K562 (cell line): ENCODE data around the gene C1QL2. TPM values are rescaled to one million over a fixed set of nuclear protein-coding genes. Genes with fewer than 3 reads are reported as not detected.

Experiments used
- ATAC-seq: fragments of 200-7000 bp; cut with Tn5 transposase; 3 replicates; pipeline ENCODE4 v1.9.1; 2020; ENCODE audit warnings: moderate library complexity
- BruUV-seq: library from RNA; stranded (reverse); fragments of 400-500 nt; replicated peaks from 2 replicates; lab custom pipeline; 2021; lab: Mats Ljungman, UMichigan
- CTCF ChIA-PET: fragments of 300-600 bp; formaldehyde crosslinking; extraction: SDS; loops from one replicate; lab custom pipeline; 2021; ENCODE audit warnings: low intra/inter-chr PET ratio; lab: Yijun Ruan, JAX
- POLR2A ChIA-PET: fragments of 300-600, 350-650 bp; sonication (Branson Sonifier 250); formaldehyde crosslinking; extraction: SDS; loops from one replicate; lab custom pipeline; 2021; ENCODE audit warnings: antibody characterized with exemption, inconsistent platforms; lab: Yijun Ruan, JAX
- DNase-seq, 4 experiments: peaks; one replicate each; pipeline versions ENCODE4 v3.0.0 to v3.0.0-alpha.2; 2011 to 2018; ENCODE audit warnings: low spot score in 3 of 4, mixed read lengths in 3 of 4; ENCODE audit errors: extremely low read depth in 1 of 4
- FAIRE-seq: peaks from 2 replicates; lab custom pipeline; 2011; peaks lifted over from hg19 to GRCh38; lab: Jason Lieb, UNC
- H2AFZ ChIP-seq: 2 replicates; pipeline ENCODE4 v1.6.0; 2011; ENCODE audit warnings: low read depth, low read length, control low read depth, inconsistent platforms
- H3K27ac ChIP-seq: fragments of 200-600 bp; 3 replicates; pipeline ENCODE4 v1.8.0; 2011; ENCODE audit warnings: low read depth, mild to moderate bottlenecking, control low read depth, inconsistent platforms, low read length, moderate library complexity, mixed read lengths; ENCODE audit errors: extremely low read depth
- H3K27me3 ChIP-seq, 2 experiments: fragments of 300-600 bp in 1 of 2; 2 replicates in 1 of 2; 3 replicates in 1 of 2; pipeline versions ENCODE4 v1.6.0 to v1.8.0; 2011; ENCODE audit warnings: inconsistent platforms in 2 of 2, low read length in 2 of 2, mild to moderate bottlenecking in 1 of 2, mixed read lengths in 1 of 2, moderate library complexity in 1 of 2; ENCODE audit not compliant: control insufficient read depth in 2 of 2, insufficient read depth in 2 of 2
- H3K36me3 ChIP-seq: fragments of 300-600 bp; 3 replicates; pipeline ENCODE4 v1.8.0; 2011; ENCODE audit warnings: mild to moderate bottlenecking, low read length, inconsistent platforms; ENCODE audit not compliant: control insufficient read depth, insufficient read depth
- H3K4me1 ChIP-seq, 2 experiments: fragments of 200-600 bp in 1 of 2; replicated peaks in 1 of 2; 2 replicates in 1 of 2; 3 replicates in 1 of 2; pipeline versions ENCODE4 v1.5.1 to v1.8.0; 2011; ENCODE audit warnings: inconsistent platforms in 2 of 2, low read length in 2 of 2, mild to moderate bottlenecking in 1 of 2, mixed read lengths in 1 of 2, moderate library complexity in 1 of 2; ENCODE audit not compliant: control insufficient read depth in 2 of 2, insufficient read depth in 2 of 2
- H3K4me2 ChIP-seq: 2 replicates; pipeline ENCODE4 v1.6.1; 2011; ENCODE audit warnings: low read length, control low read depth, inconsistent platforms, mixed read lengths; ENCODE audit not compliant: insufficient read depth
- H3K4me3 ChIP-seq: fragments of 200-600 bp; sonication (generic), shearing (Covaris generic); 2 replicates; pipeline ENCODE4 v1.5.1; 2016; ENCODE audit warnings: control low read depth, inconsistent platforms
- H3K79me2 ChIP-seq: fragments of 200-600 bp; 3 replicates; pipeline ENCODE4 v1.8.0; 2011; ENCODE audit warnings: low read length, inconsistent platforms; ENCODE audit not compliant: control insufficient read depth, insufficient read depth
- H3K9ac ChIP-seq, 2 experiments: 2 replicates each; pipeline versions ENCODE4 v1.6.0 to v1.6.1; 2011; ENCODE audit warnings: low read depth in 2 of 2, low read length in 2 of 2, control low read depth in 1 of 2, inconsistent platforms in 1 of 2, mild to moderate bottlenecking in 1 of 2, mixed read lengths in 1 of 2; ENCODE audit not compliant: insufficient read depth in 1 of 2
- H3K9me1 ChIP-seq: one replicate; pipeline ENCODE4 v1.6.0; 2011; ENCODE audit warnings: inconsistent platforms, mild to moderate bottlenecking, low read length, moderate library complexity; ENCODE audit not compliant: control insufficient read depth, insufficient read depth
- H3K9me3 ChIP-seq: replicated peaks from 2 replicates; pipeline ENCODE4 v1.5.1; 2011; ENCODE audit warnings: low read depth, low read length, inconsistent platforms; ENCODE audit not compliant: control insufficient read depth, insufficient read depth
- H4K20me1 ChIP-seq: replicated peaks from 2 replicates; pipeline ENCODE4 v1.6.1; 2011; ENCODE audit warnings: low read length, inconsistent platforms, mixed read lengths; ENCODE audit not compliant: control insufficient read depth, insufficient read depth
- CTBP1 ChIP-seq: fragments of 450-650 bp; IDR thresholded peaks from 2 replicates; pipeline ENCODE4 v1.6.1; 2016; ENCODE audit warnings: borderline replicate concordance
- DNMT1 ChIP-seq: fragments of 450-650 bp; IDR thresholded peaks from 2 replicates; pipeline ENCODE4 v1.6.1; 2016; ENCODE audit warnings: antibody characterized with exemption, mild to moderate bottlenecking
- ELF1 ChIP-seq: fragments of 200-800 bp; sonication (Bioruptor generic); IDR thresholded peaks from 2 replicates; pipeline ENCODE4 v1.6.1; 2016; ENCODE audit warnings: missing genetic modification characterization, missing compliant biosample characterization
- KAT7 ChIP-seq: sonication (generic); formaldehyde crosslinking; IDR thresholded peaks from 2 replicates; pipeline ENCODE4 v1.8.0; 2022; ENCODE audit warnings: missing genetic modification reagents, mild to moderate bottlenecking, borderline replicate concordance
- PHB2 ChIP-seq: fragments of 450-650 bp; IDR thresholded peaks from 2 replicates; pipeline ENCODE4 v1.6.1; 2017; ENCODE audit warnings: low read depth
- SIN3A ChIP-seq, 2 experiments: fragments of 150-350 bp in 1 of 2; IDR thresholded peaks; 2 replicates each; pipeline ENCODE4 v1.6.1; 2011 to 2016; ENCODE audit warnings: borderline replicate concordance in 2 of 2, low read depth in 2 of 2, low read length in 2 of 2, mild to moderate bottlenecking in 2 of 2, moderate library complexity in 2 of 2; ENCODE audit not compliant: control insufficient read depth in 1 of 2
- SMARCA4 ChIP-seq: fragments of 450-650 bp; IDR thresholded peaks from 2 replicates; pipeline ENCODE4 v1.6.1; 2016
- SPI1 ChIP-seq: IDR thresholded peaks from 2 replicates; pipeline ENCODE4 v1.6.1; 2011; ENCODE audit warnings: low read depth, low read length, control low read depth, borderline replicate concordance
- SREBF2 ChIP-seq: sonication (generic); formaldehyde crosslinking; IDR thresholded peaks from 2 replicates; pipeline ENCODE4 v1.4.0; 2020; ENCODE audit warnings: mild to moderate bottlenecking, missing genetic modification reagents
- ZNF444 ChIP-seq: fragments of 250-450 bp; sonication (Bioruptor Pico); IDR thresholded peaks from 2 replicates; pipeline ENCODE4 v1.4.0; 2020; ENCODE audit warnings: mild to moderate bottlenecking, moderate library complexity
- ZNF561 ChIP-seq: fragments of 450-650 bp; formaldehyde crosslinking; conservative IDR thresholded peaks from 2 replicates; pipeline ENCODE4 v1.4.0; 2020; ENCODE audit warnings: mild to moderate bottlenecking, moderate library complexity
- ZNF644 ChIP-seq: fragments of 200-800 bp; sonication (Bioruptor generic); IDR thresholded peaks from 2 replicates; pipeline ENCODE4 v1.6.1; 2016; ENCODE audit warnings: low read depth, missing genetic modification characterization, missing compliant biosample characterization
- WGBS: fragments of 100-300 bp; shearing (Covaris generic); methylation state at CpG from one replicate; pipeline ENCODE4 v1.1.6; 2016; ENCODE audit warnings: low coverage, mixed read lengths; ENCODE audit not compliant: insufficient coverage; ENCODE audit errors: missing lambda C conversion rate; 5-methylcytosine and 5-hydroxymethylcytosine counted together
- in situ Hi-C: fragments of 300-500 bp; cut with MboI; formaldehyde crosslinking; loops from 4 replicates; pipeline ENCODE4 v1.15.0; 2018; ENCODE audit warnings: inconsistent platforms, mixed read lengths
- intact Hi-C: fragments of 100-400 bp; cut with micrococcal nuclease; formaldehyde crosslinking; loops from 2 replicates; pipeline ENCODE4 v1.14.2; 2022
- polyA plus RNA-seq, 8 experiments: library from polyadenylated mRNA; depleted of rRNA in 4 of 8; stranded (reverse) in 5 of 8; unstranded in 3 of 8; fragments of >200 nt; fragmentation: Nextera tagmentation in 2 of 8; fragmentation: Illumina TruSeq in 1 of 8; extraction: Ambion mirVana in 2 of 8; extraction: Trizol in 1 of 8; gene quantifications; 2 replicates each; pipeline versions ENCODE4 v1.2.1 to v1.2.3, GENCODE V29; 2011 to 2014; ENCODE audit warnings: inconsistent platforms in 1 of 8, missing spikeins in 1 of 8
- total RNA-seq, 7 experiments: library from RNA; depleted of rRNA in 6 of 7; stranded (reverse); fragments of >200 nt in 6 of 7; fragmentation: Illumina TruSeq in 2 of 7; extraction: Trizol in 2 of 7; gene quantifications; 2 replicates each; pipeline versions ENCODE4 v1.2.1 to v1.2.3, GENCODE V29; 2011 to 2021; ENCODE audit warnings: low replicate concordance in 1 of 7
- TF ChIP-seq, protein P1 (sequence below), 2 experiments: fragments of 250-450 bp in 1 of 2; fragments of 450-650 bp in 1 of 2; sonication (Bioruptor Pico) in 1 of 2; IDR thresholded peaks; 2 replicates each; pipeline versions ENCODE4 v1.6.1 to v1.8.0; 2016 to 2021; ENCODE audit warnings: mild to moderate bottlenecking in 2 of 2, moderate library complexity in 2 of 2, missing compliant biosample characterization in 1 of 2, missing genetic modification characterization in 1 of 2
- TF ChIP-seq, protein P2 (sequence below): sonication (generic); formaldehyde crosslinking; IDR thresholded peaks from 2 replicates; pipeline ENCODE4 v1.8.0; 2022; ENCODE audit warnings: mild to moderate bottlenecking, missing genetic modification reagents, borderline replicate concordance
- TF ChIP-seq, protein P3 (sequence below): sonication (generic); formaldehyde crosslinking; IDR thresholded peaks from 2 replicates; pipeline ENCODE4 v1.8.1; 2023; ENCODE audit warnings: mild to moderate bottlenecking, missing genetic modification reagents, moderate library complexity
- TF ChIP-seq, protein P4 (sequence below): IDR thresholded peaks from 3 replicates; pipeline ENCODE4 v1.6.1; 2011; ENCODE audit warnings: borderline replicate concordance, mild to moderate bottlenecking; ENCODE audit not compliant: insufficient read length, insufficient read depth

C1QL2 gene
- total and polyA plus RNA-seq, 9 of the 15 experiments (the other 6 are each of a cell fraction or from before 2014, with no cell fraction given) = not detected

DNA sequence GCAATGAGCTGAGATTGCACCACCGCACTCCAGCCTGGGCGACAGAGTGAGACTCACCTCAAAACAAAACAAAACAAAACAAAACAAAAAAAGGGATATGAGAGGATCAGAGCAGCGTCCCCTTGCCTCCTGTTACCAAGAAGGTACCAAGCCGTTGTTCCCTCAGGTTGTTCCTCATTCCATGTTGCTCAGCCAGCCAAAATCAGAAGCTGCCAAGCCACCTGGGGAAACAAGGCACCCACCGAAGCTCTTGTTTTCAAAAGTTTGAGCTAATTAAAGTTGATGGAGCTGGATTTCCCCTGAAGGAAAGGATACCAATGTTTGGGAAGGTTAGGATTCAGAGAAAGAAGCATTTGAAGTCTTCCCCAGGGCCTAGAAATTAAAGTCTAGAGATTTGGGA is 43.3 kb upstream of the C1QL2 start:
- H3K27me3 ChIP-seq = peaks cover 7 to 47% of the 10 kb centered on the region in 2 experiments; a peak in 4 of 5 replicates
- ChIA-PET CTCF (no interaction called here), POLR2A (no interaction called here)
- TF ChIP-seq ZNF644 (no peak), SREBF2 (CRISPR knock-in tag) (no peak), ELF1 (tag) (no peak), DNMT1 (no peak), ZNF444 (no peak), SIN3A (IDR thresholded peaks at IDR 0.05; ENCODE audit: borderline replicate concordance in 2 of 2, control insufficient read depth in 1 of 2, low read depth in 2 of 2, low read length in 2 of 2) (no peak), KAT7 (CRISPR knock-in tag) (no peak), CTBP1 (no peak), PHB2 (no peak), SMARCA4 (no peak), ZNF561 (CRISPR knock-in tag) (no peak), SPI1 (no peak)
- TF ChIP-seq, protein P1, sequence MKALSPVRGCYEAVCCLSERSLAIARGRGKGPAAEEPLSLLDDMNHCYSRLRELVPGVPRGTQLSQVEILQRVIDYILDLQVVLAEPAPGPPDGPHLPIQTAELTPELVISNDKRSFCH (CRISPR knock-in tag; IDR thresholded peaks at IDR 0.05) = no peak
- TF ChIP-seq, protein P1 (tag; IDR thresholded peaks at IDR 0.05) = no peak
- TF ChIP-seq, protein P2, sequence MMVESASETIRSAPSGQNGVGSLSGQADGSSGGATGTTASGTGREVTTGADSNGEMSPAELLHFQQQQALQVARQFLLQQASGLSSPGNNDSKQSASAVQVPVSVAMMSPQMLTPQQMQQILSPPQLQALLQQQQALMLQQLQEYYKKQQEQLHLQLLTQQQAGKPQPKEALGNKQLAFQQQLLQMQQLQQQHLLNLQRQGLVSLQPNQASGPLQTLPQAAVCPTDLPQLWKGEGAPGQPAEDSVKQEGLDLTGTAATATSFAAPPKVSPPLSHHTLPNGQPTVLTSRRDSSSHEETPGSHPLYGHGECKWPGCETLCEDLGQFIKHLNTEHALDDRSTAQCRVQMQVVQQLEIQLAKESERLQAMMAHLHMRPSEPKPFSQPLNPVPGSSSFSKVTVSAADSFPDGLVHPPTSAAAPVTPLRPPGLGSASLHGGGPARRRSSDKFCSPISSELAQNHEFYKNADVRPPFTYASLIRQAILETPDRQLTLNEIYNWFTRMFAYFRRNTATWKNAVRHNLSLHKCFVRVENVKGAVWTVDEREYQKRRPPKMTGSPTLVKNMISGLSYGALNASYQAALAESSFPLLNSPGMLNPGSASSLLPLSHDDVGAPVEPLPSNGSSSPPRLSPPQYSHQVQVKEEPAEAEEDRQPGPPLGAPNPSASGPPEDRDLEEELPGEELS (CRISPR knock-in tag) = no peak
- TF ChIP-seq, protein P3, sequence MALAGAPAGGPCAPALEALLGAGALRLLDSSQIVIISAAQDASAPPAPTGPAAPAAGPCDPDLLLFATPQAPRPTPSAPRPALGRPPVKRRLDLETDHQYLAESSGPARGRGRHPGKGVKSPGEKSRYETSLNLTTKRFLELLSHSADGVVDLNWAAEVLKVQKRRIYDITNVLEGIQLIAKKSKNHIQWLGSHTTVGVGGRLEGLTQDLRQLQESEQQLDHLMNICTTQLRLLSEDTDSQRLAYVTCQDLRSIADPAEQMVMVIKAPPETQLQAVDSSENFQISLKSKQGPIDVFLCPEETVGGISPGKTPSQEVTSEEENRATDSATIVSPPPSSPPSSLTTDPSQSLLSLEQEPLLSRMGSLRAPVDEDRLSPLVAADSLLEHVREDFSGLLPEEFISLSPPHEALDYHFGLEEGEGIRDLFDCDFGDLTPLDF (CRISPR knock-in tag) = no peak
- TF ChIP-seq, protein P4, sequence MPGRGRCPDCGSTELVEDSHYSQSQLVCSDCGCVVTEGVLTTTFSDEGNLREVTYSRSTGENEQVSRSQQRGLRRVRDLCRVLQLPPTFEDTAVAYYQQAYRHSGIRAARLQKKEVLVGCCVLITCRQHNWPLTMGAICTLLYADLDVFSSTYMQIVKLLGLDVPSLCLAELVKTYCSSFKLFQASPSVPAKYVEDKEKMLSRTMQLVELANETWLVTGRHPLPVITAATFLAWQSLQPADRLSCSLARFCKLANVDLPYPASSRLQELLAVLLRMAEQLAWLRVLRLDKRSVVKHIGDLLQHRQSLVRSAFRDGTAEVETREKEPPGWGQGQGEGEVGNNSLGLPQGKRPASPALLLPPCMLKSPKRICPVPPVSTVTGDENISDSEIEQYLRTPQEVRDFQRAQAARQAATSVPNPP = no peak
- H2AFZ ChIP-seq = no peak overlapping the region
- no peaks in the 10 kb centered on the region for H3K4me1 ChIP-seq
- H3K4me2 ChIP-seq = no peak overlapping the region
- intact Hi-C loops (no loop called here), in situ Hi-C loops (no loop called here)
- H3K79me2 ChIP-seq = no peaks in the 10 kb centered on the region
- H4K20me1 ChIP-seq = peaks cover 7% of the 10 kb centered on the region; the same call in 1 of the 2 replicates
- H3K27ac ChIP-seq = no peak overlapping the region
- no peak overlapping the region for H3K4me3 ChIP-seq
- FAIRE-seq (no peak), DNase-seq (no peak), ATAC-seq (no peak)
- no peaks in the 10 kb centered on the region for H3K9me3 ChIP-seq
- BruUV-seq = no TSS peak
- no peak overlapping the region for H3K9ac ChIP-seq
- H3K9me1 ChIP-seq = no peaks in the 10 kb centered on the region
- WGBS = 7% methylated on average over 5 of the region's 5 CpGs
- no peaks in the 10 kb centered on the region for H3K36me3 ChIP-seq
